Measurements from ENCODE around the gene LENG9. TPM values are rescaled to one million over a fixed set of nuclear protein-coding genes. Genes with fewer than 3 reads are reported as not detected.

Gene LENG9
- total and polyA plus RNA-seq, 8 donors, result 1.3 to 14.5 (median 7.1) TPM

GRCh38 chr19:54434112-54434872 lies 29.3 kb downstream of the LENG9 start:
- intact Hi-C loops (cut with DNase I; ENCODE audit: low total_unique reads), result no loop called here
- TF ChIP-seq CTCF (IDR thresholded peaks at IDR 0.05) (no peak), POLR2A (IDR thresholded peaks at IDR 0.05) (no peak)
- no peak overlapping the region for H3K4me3 ChIP-seq
- no peaks in the 10 kb centered on the region for H3K36me3 ChIP-seq
- H3K4me1 ChIP-seq, result peaks cover 29 to 57% (median 46%) of the 10 kb centered on the region in 4 donors
- DNase-seq, result no peak
- 37 to 42% (median 41%) methylated on average over 23 of the region's 23 CpGs for WGBS, 5 donors
- no peak overlapping the region for H3K27ac ChIP-seq
- H3K27me3 ChIP-seq, result peaks cover 0 to 37% (median 24%) of the 10 kb centered on the region in 3 donors
- H3K9me3 ChIP-seq, result no peaks in the 10 kb centered on the region

- TF ChIP-seq POLR2A (IDR thresholded peaks at IDR 0.05), result no peak
- TF ChIP-seq POLR2AphosphoS5 (IDR thresholded peaks at IDR 0.05), result no peak
- TF ChIP-seq CTCF (IDR thresholded peaks at IDR 0.05), result no peak
- TF ChIP-seq EP300 (IDR thresholded peaks at IDR 0.05), result no peak
- intact Hi-C loops (cut with DNase I; ENCODE audit: low total_unique reads), result no loop called here
- 73 to 92% (median 84%) methylated on average over 5 of the region's 5 CpGs for WGBS, 5 donors
Measured at GRCh38 chr19:54433697-54434096, 29.9 kb downstream of the LENG9 start.

GRCh38 chr19:54432144-54432738 lies 31.3 kb downstream of the LENG9 start:
- no peak overlapping the region for H3K27ac ChIP-seq
- H3K27me3 ChIP-seq, result peaks cover 0 to 57% (median 32%) of the 10 kb centered on the region in 3 donors
- no peak for DNase-seq
- TF ChIP-seq POLR2A (IDR thresholded peaks at IDR 0.05), result no peak
- TF ChIP-seq CTCF (IDR thresholded peaks at IDR 0.05), result no peak
- TF ChIP-seq EP300 (IDR thresholded peaks at IDR 0.05), result no peak
- TF ChIP-seq POLR2AphosphoS5 (IDR thresholded peaks at IDR 0.05), result no peak
- peaks cover 29 to 53% (median 41%) of the 10 kb centered on the region in 4 donors for H3K4me1 ChIP-seq
- intact Hi-C loops (cut with DNase I; ENCODE audit: low total_unique reads), result no loop called here
- no peaks in the 10 kb centered on the region for H3K36me3 ChIP-seq
- no peak overlapping the region for H3K4me3 ChIP-seq
- H3K9me3 ChIP-seq, result no peaks in the 10 kb centered on the region
- WGBS, 5 donors, result 61 to 70% (median 63%) methylated on average over 10 of the region's 10 CpGs

More at GRCh38 chr19:54433697-54434096, 29.9 kb downstream of the LENG9 start:
- no peak for DNase-seq
- no peak overlapping the region for H3K27ac ChIP-seq
- peaks cover 0 to 43% (median 30%) of the 10 kb centered on the region in 3 donors for H3K27me3 ChIP-seq
- H3K4me3 ChIP-seq, result no peak overlapping the region
- H3K9me3 ChIP-seq, result no peaks in the 10 kb centered on the region
- no peaks in the 10 kb centered on the region for H3K36me3 ChIP-seq
- H3K4me1 ChIP-seq, result peaks cover 29 to 53% (median 42%) of the 10 kb centered on the region in 4 donors

GRCh38 chr19:54431255-54431838 lies 32.2 kb downstream of the LENG9 start:
- no peak overlapping the region for H3K4me3 ChIP-seq
- H3K36me3 ChIP-seq, result no peaks in the 10 kb centered on the region
- DNase-seq, result peak; percentile 70 to 80
- peaks cover 0 to 63% (median 34%) of the 10 kb centered on the region in 3 donors for H3K27me3 ChIP-seq
- H3K4me1 ChIP-seq, result peaks cover 29 to 51% (median 40%) of the 10 kb centered on the region in 4 donors
- no peak for TF ChIP-seq POLR2AphosphoS5 (IDR thresholded peaks at IDR 0.05)
- TF ChIP-seq CTCF (IDR thresholded peaks at IDR 0.05), result no peak
- TF ChIP-seq POLR2A (IDR thresholded peaks at IDR 0.05), result no peak
- no peak for TF ChIP-seq EP300 (IDR thresholded peaks at IDR 0.05)
- H3K27ac ChIP-seq, result no peak overlapping the region
- intact Hi-C loops (cut with DNase I; ENCODE audit: low total_unique reads), result no loop called here
- 16 to 24% (median 20%) methylated on average over 11 of the region's 11 CpGs for WGBS, 5 donors
- no peaks in the 10 kb centered on the region for H3K9me3 ChIP-seq

Measured in stomach (tissue), 9 donors.